Right cardiac atrium (tissue), 5 donors: ENCODE results near the gene TBP. TPM values are rescaled to one million over a fixed set of nuclear protein-coding genes. Genes with fewer than 3 reads are reported as not detected.

Experiments
- ATAC-seq, 2 donors: fragments of 200-7000 bp; cut with Tn5 transposase; one replicate each; pipeline versions ENCODE4 v1.8.0 to v1.9.1; 2020; ENCODE audit warnings: moderate library complexity in 2 of 2, mild to moderate bottlenecking in 1 of 2
- DNase-seq, 3 donors: peaks; one replicate each; pipeline ENCODE4 v3.0.0-alpha.2; 2020
- H3K27ac ChIP-seq: one replicate; pipeline ENCODE4 v1.5.1; 2013; ENCODE audit warnings: mild to moderate bottlenecking, low read length, control low read depth, moderate library complexity
- H3K27me3 ChIP-seq: one replicate; pipeline ENCODE4 v1.6.1; 2013; ENCODE audit not compliant: control insufficient read depth, insufficient read depth
- H3K4me1 ChIP-seq: one replicate; pipeline ENCODE4 v1.6.1; 2013; ENCODE audit warnings: low read length; ENCODE audit not compliant: control insufficient read depth, insufficient read depth
- H3K4me3 ChIP-seq: one replicate; pipeline ENCODE4 v1.5.1; 2013; ENCODE audit warnings: low read length, control low read depth
- H3K9me3 ChIP-seq: one replicate; pipeline ENCODE4 v1.6.1; 2013; ENCODE audit warnings: low read length; ENCODE audit not compliant: control insufficient read depth
- WGBS: extraction: QIAGEN DNeasy Blood & Tissue Kit; methylation state at CpG from one replicate; pipeline ENCODE4 v1.1.7; 2013; 5-methylcytosine and 5-hydroxymethylcytosine counted together
- intact Hi-C, 4 donors: fragments of 100-400 bp; cut with DNase I; formaldehyde crosslinking; loops; one replicate each; pipeline versions ENCODE4 v1.11.0 to v1.14.0; 2022 to 2023
- polyA plus RNA-seq: library from polyadenylated mRNA; stranded (reverse); fragments of 200-250 nt; gene quantifications from one replicate; pipeline ENCODE4 v1.2.3, GENCODE V29; 2013
- total RNA-seq, 4 donors: library from RNA; stranded (reverse); fragmentation: NEBNext Ultra II Directional; extraction: Animal tissue kit (Norgen Biotek cat#: 25700); gene quantifications; one replicate each; pipeline ENCODE4 v1.2.1, GENCODE V29; 2021
- donor health status: healthy with polysubstance abuse.
- donor health status: DM: no; HTN: yes; CAD: no.
- donor health status: DM: no; HTN: no; CAD: no.
- donor health status: DM: no; HTN: yes; CAD: no; lungs with severe emphysema.
- donor health status: DM: yes; HTN: yes; CAD: no.

Gene TBP
- total and polyA plus RNA-seq, 5 donors: 7.9 to 11.8 (median 9.1) TPM

GRCh38 chr6:170533792-170534191 is 20.4 kb upstream of the TBP start:
- DNase-seq: no peak
- Histone ChIP-seq H3K9me3 (no peaks in the 10 kb centered on the region), H3K27ac (no peak overlapping the region), H3K4me3 (no peak overlapping the region), H3K4me1 (no peaks in the 10 kb centered on the region), H3K27me3 (no peaks in the 10 kb centered on the region)
- ATAC-seq: no peak
- WGBS: 74% methylated on average over 2 of the region's 2 CpGs
- intact Hi-C loops: loop anchor here in 2 of 4 donors (5.0 to 10.0 kb wide), 3 partner anchors 701 to 741 kb away; no protein-coding TSS in a partner anchor

- Histone ChIP-seq H3K9me3 (no peaks in the 10 kb centered on the region), H3K4me3 (no peak overlapping the region), H3K4me1 (no peaks in the 10 kb centered on the region), H3K27ac (no peak overlapping the region), H3K27me3 (no peaks in the 10 kb centered on the region)
- DNase-seq (no peak), ATAC-seq (peak in 1 of 2 donors; percentile 17)
- intact Hi-C loops: loop anchor here in 1 of 4 donors (10.0 kb wide), 1 partner anchor 740 kb away; no protein-coding TSS in a partner anchor
- 84% methylated on average over 5 of the region's 5 CpGs for WGBS
Measured at GRCh38 chr6:170535004-170535403, 19.2 kb upstream of the TBP start.

GRCh38 chr6:170536671-170537070 is 17.5 kb upstream of the TBP start:
- WGBS: 91% methylated on average over 5 of the region's 5 CpGs
- H3K4me1 ChIP-seq: no peaks in the 10 kb centered on the region
- H3K27me3 ChIP-seq: no peaks in the 10 kb centered on the region
- no peak overlapping the region for H3K4me3 ChIP-seq
- no peak for DNase-seq
- H3K27ac ChIP-seq: no peak overlapping the region
- no peak for ATAC-seq
- no peaks in the 10 kb centered on the region for H3K9me3 ChIP-seq
- intact Hi-C loops: loop anchor here in 1 of 4 donors (10.0 kb wide), 1 partner anchor 742 kb away; no protein-coding TSS in a partner anchor

- Histone ChIP-seq H3K27ac (no peak overlapping the region), H3K4me3 (no peak overlapping the region), H3K27me3 (no peaks in the 10 kb centered on the region), H3K9me3 (no peaks in the 10 kb centered on the region), H3K4me1 (no peaks in the 10 kb centered on the region)
- intact Hi-C loops: loop anchor here in 1 of 4 donors (10.0 kb wide), 1 partner anchor 743 kb away; no protein-coding TSS in a partner anchor
- DNase-seq (no peak), ATAC-seq (no peak)
- 76% methylated on average over 4 of the region's 4 CpGs for WGBS
Measured at GRCh38 chr6:170537329-170537728, 16.8 kb upstream of the TBP start.

GRCh38 chr6:170542031-170542719 is 12.0 kb upstream of the TBP start:
- ATAC-seq: no peak
- Histone ChIP-seq H3K27me3 (no peaks in the 10 kb centered on the region), H3K4me1 (no peaks in the 10 kb centered on the region), H3K27ac (no peak overlapping the region), H3K4me3 (no peak overlapping the region), H3K9me3 (no peaks in the 10 kb centered on the region)
- WGBS: 86% methylated on average over 10 of the region's 10 CpGs
- DNase-seq: no peak
- intact Hi-C loops: no loop called here

GRCh38 chr6:170545405-170545804 is 8.8 kb upstream of the TBP start:
- Histone ChIP-seq H3K9me3 (no peaks in the 10 kb centered on the region), H3K4me1 (no peaks in the 10 kb centered on the region), H3K4me3 (no peak overlapping the region), H3K27ac (no peak overlapping the region), H3K27me3 (no peaks in the 10 kb centered on the region)
- intact Hi-C loops: no loop called here
- WGBS: 15% methylated on average over 2 of the region's 2 CpGs
- ATAC-seq (no peak), DNase-seq (no peak)

GRCh38 chr6:170552765-170553533 is 1.2 kb upstream of the TBP start, which contains the start of gene PSMB1:
Gene PSMB1, minus strand, starts transcription at chr6:170553307. Its CDS starts 65 bp downstream, at chr6:170553242.
- H3K27me3 ChIP-seq: no peaks in the 10 kb centered on the region
- ATAC-seq (peak; percentile 92 to 93), DNase-seq (peak; percentile 95 to 97 (median 96))
- intact Hi-C loops: no loop called here
- peak within 1 kb of the TSS; percentile 85 for H3K4me3 ChIP-seq
- H3K9me3 ChIP-seq: no peaks in the 10 kb centered on the region
- H3K27ac ChIP-seq: peak within 1 kb of the TSS; percentile 100
- no peaks in the 10 kb centered on the region for H3K4me1 ChIP-seq
- WGBS: under 1% methylated on average over 41 of the region's 41 CpGs

- Histone ChIP-seq H3K4me3 (peak overlapping the region; percentile 85), H3K27ac (peak overlapping the region; percentile 56), H3K4me1 (no peaks in the 10 kb centered on the region), H3K27me3 (no peaks in the 10 kb centered on the region), H3K9me3 (no peaks in the 10 kb centered on the region)
- WGBS: under 1% methylated on average over 13 of the region's 13 CpGs
- peak; percentile 53 to 64 for ATAC-seq
- intact Hi-C loops: no loop called here
- no peak for DNase-seq
Measured at GRCh38 chr6:170553534-170554012, 596 bp upstream of the TBP start.

- Histone ChIP-seq H3K9me3 (no peaks in the 10 kb centered on the region), H3K4me3 (peak overlapping the region; percentile 85), H3K27ac (peak overlapping the region; percentile 65), H3K27me3 (no peaks in the 10 kb centered on the region), H3K4me1 (no peaks in the 10 kb centered on the region)
- 2% methylated on average over 7 of the region's 7 CpGs for WGBS
- DNase-seq: no peak
- intact Hi-C loops: no loop called here
- no peak for ATAC-seq
Measured at GRCh38 chr6:170554796-170555137, 598 bp downstream of the TBP start.

- Histone ChIP-seq H3K27me3 (no peaks in the 10 kb centered on the region), H3K27ac (no peak overlapping the region), H3K9me3 (no peaks in the 10 kb centered on the region), H3K4me3 (peak overlapping the region; percentile 85), H3K4me1 (no peaks in the 10 kb centered on the region)
- WGBS: 49% methylated on average over 3 of the region's 3 CpGs
- DNase-seq (no peak), ATAC-seq (no peak)
- intact Hi-C loops: no loop called here
Measured at GRCh38 chr6:170555305-170555704, 1.1 kb downstream of the TBP start.

GRCh38 chr6:170561555-170561954 is 7.4 kb downstream of the TBP start:
- H3K27ac ChIP-seq: no peak overlapping the region
- H3K4me1 ChIP-seq: no peaks in the 10 kb centered on the region
- WGBS: 93% methylated on average over 4 of the region's 4 CpGs
- ATAC-seq (no peak), DNase-seq (no peak)
- no peak overlapping the region for H3K4me3 ChIP-seq
- H3K27me3 ChIP-seq: no peaks in the 10 kb centered on the region
- H3K9me3 ChIP-seq: no peaks in the 10 kb centered on the region
- intact Hi-C loops: no loop called here
